OCI-LY7 (cell line): ENCODE measurements around the gene ABCC10. TPM values are rescaled to one million over a fixed set of nuclear protein-coding genes. Genes with fewer than 3 reads are reported as not detected.

Source experiments
- BruUV-seq: library from RNA; stranded (reverse); fragments of 400-500 nt; replicated peaks from 2 replicates; lab custom pipeline; 2021; lab: Mats Ljungman, UMichigan
- CTCF ChIA-PET: fragments of 300-600 bp; sonication (Branson Sonifier 250); formaldehyde crosslinking; loops from one replicate; lab custom pipeline; 2022; ENCODE audit warnings: antibody characterized with exemption; ENCODE audit not compliant: unreplicated experiment; lab: Charles Lee
- POLR2A ChIA-PET: fragments of 300-600 bp; sonication (Branson Sonifier 250); formaldehyde crosslinking; loops from one replicate; lab custom pipeline; 2022; ENCODE audit warnings: antibody characterized with exemption; lab: Charles Lee
- DNase-seq: peaks from one replicate; pipeline ENCODE4 v3.0.0-alpha.2; 2015; ENCODE audit warnings: low spot score
- H2AFZ ChIP-seq: fragments of 200-600 bp; sonication (generic), shearing (Covaris generic); 2 replicates; pipeline ENCODE4 v1.6.1; 2014; ENCODE audit warnings: mild to moderate bottlenecking, antibody characterized with exemption, low read length, moderate library complexity
- H3K27ac ChIP-seq: fragments of 200-600 bp; sonication (generic); 2 replicates; pipeline ENCODE4 v1.5.1; 2014; ENCODE audit warnings: mixed run types, low read depth, mild to moderate bottlenecking, moderate library complexity, low read length, inconsistent platforms; ENCODE audit not compliant: poor library complexity, severe bottlenecking
- H3K36me3 ChIP-seq: fragments of 200-600 bp; sonication (generic); 2 replicates; pipeline ENCODE4 v1.6.1; 2014; ENCODE audit warnings: mild to moderate bottlenecking, antibody characterized with exemption, low read length, moderate library complexity, mixed read lengths; ENCODE audit not compliant: insufficient read depth
- H3K4me1 ChIP-seq: fragments of 200-600 bp; sonication (generic); 2 replicates; pipeline ENCODE4 v1.5.1; 2014; ENCODE audit warnings: mild to moderate bottlenecking, low read length; ENCODE audit not compliant: insufficient read depth, poor library complexity, severe bottlenecking
- H3K4me2 ChIP-seq: fragments of 200-600 bp; sonication (generic); 2 replicates; pipeline ENCODE4 v1.6.1; 2014; ENCODE audit warnings: mild to moderate bottlenecking, low read length
- H3K4me3 ChIP-seq: fragments of 200-600 bp; sonication (generic); 2 replicates; pipeline ENCODE4 v1.5.1; 2014; ENCODE audit warnings: mild to moderate bottlenecking, low read depth, low read length; ENCODE audit not compliant: poor library complexity, severe bottlenecking
- H3K79me2 ChIP-seq: fragments of 200-600 bp; sonication (generic); 2 replicates; pipeline ENCODE4 v1.6.1; 2016; ENCODE audit warnings: low read depth, mild to moderate bottlenecking, low read length, moderate library complexity, mixed read lengths; ENCODE audit not compliant: insufficient read depth
- H3K9me2 ChIP-seq: fragments of 200-600 bp; sonication (generic); 2 replicates; pipeline ENCODE4 v1.6.1; 2016; ENCODE audit warnings: mild to moderate bottlenecking, low read length, mixed read lengths; ENCODE audit not compliant: insufficient read depth
- H3K9me3 ChIP-seq: fragments of 200-600 bp; sonication (generic); 2 replicates; pipeline ENCODE4 v1.6.1; 2014; ENCODE audit warnings: mild to moderate bottlenecking, mixed run types, low read length, mixed read lengths
- H4K20me1 ChIP-seq: fragments of 200-600 bp; sonication (generic); 2 replicates; pipeline ENCODE4 v1.6.1; 2014; ENCODE audit warnings: mild to moderate bottlenecking, antibody characterized with exemption, low read length, moderate library complexity, mixed read lengths; ENCODE audit not compliant: insufficient read depth
- CTCF ChIP-seq: fragments of 200-600 bp; sonication (generic); conservative IDR thresholded peaks from 2 replicates; pipeline ENCODE4 v1.5.1; 2014; ENCODE audit warnings: mild to moderate bottlenecking, antibody characterized with exemption, low read length, moderate library complexity, mixed read lengths
- EZH2phosphoT487 ChIP-seq: fragments of 200-600 bp; sonication (generic); IDR thresholded peaks from 2 replicates; pipeline ENCODE4 v1.6.1; 2018; ENCODE audit warnings: low read depth, borderline replicate concordance, mild to moderate bottlenecking, mixed run types, antibody characterized with exemption, low read length, moderate library complexity, mixed read lengths
- intact Hi-C: fragments of 100-400 bp; cut with micrococcal nuclease; formaldehyde crosslinking; loops from one replicate; pipeline ENCODE4 v1.10.0; 2022; ENCODE audit not compliant: unreplicated experiment
- total RNA-seq, 2 experiments: library from RNA; depleted of rRNA in 1 of 2; stranded (reverse); fragments of >200 nt in 1 of 2; shearing (Covaris generic) in 1 of 2; gene quantifications; 2 replicates each; pipeline ENCODE4 v1.2.3, GENCODE V29; 2014 to 2022

Gene ABCC10
- total RNA-seq, 2 experiments from 2014 or later, result 11.4 to 31.1 TPM

- ChIA-PET POLR2A (no interaction called here), CTCF (no interaction called here)
- peak; percentile 52 for DNase-seq
- no peak for TF ChIP-seq EZH2phosphoT487
- TF ChIP-seq CTCF, result peak; percentile 80
- BruUV-seq, result no TSS peak
- intact Hi-C loops, result no loop called here
- Histone ChIP-seq H3K36me3 (peaks cover 21% of the 10 kb centered on the region; the same call in 1 of the 2 replicates), H3K4me2 (no peak overlapping the region), H4K20me1 (no peaks in the 10 kb centered on the region), H3K9me2 (no peaks in the 10 kb centered on the region), H2AFZ (no peak overlapping the region), H3K27ac (no peak overlapping the region), H3K9me3 (no peaks in the 10 kb centered on the region), H3K4me1 (no peaks in the 10 kb centered on the region), H3K79me2 (no peaks in the 10 kb centered on the region), H3K4me3 (no peak overlapping the region)
These were observed 27.0 kb downstream of the ABCC10 start for GRCh38 chr6:43454290-43454695.

- H3K4me1 ChIP-seq, result no peaks in the 10 kb centered on the region
- no peak overlapping the region for H3K27ac ChIP-seq
- TF ChIP-seq CTCF, result peak; percentile 61; the same call in 1 of the 2 replicates
- no peak for TF ChIP-seq EZH2phosphoT487
- peaks cover 15% of the 10 kb centered on the region; the same call in 1 of the 2 replicates for H3K36me3 ChIP-seq
- H3K9me3 ChIP-seq, result no peaks in the 10 kb centered on the region
- no peaks in the 10 kb centered on the region for H4K20me1 ChIP-seq
- H3K79me2 ChIP-seq, result no peaks in the 10 kb centered on the region
- H3K4me3 ChIP-seq, result no peak overlapping the region
- CTCF ChIA-PET, result no interaction called here
- BruUV-seq, result no TSS peak
- H3K4me2 ChIP-seq, result peak overlapping the region; percentile 31; the same call in 1 of the 2 replicates
- no peak overlapping the region for H2AFZ ChIP-seq
- POLR2A ChIA-PET, result no interaction called here
- H3K9me2 ChIP-seq, result no peaks in the 10 kb centered on the region
- intact Hi-C loops, result no loop called here
- no peak for DNase-seq
These were observed 27.6 kb downstream of the ABCC10 start for GRCh38 chr6:43454696-43455530.
